Kidney glomerular epithelial cell (primary cell): ENCODE measurements around the gene PODNL1.

ENCODE experiments used
- DNase-seq: peaks from one replicate; lab custom pipeline; 2025; lab: John Stamatoyannopoulos, UW

The PODNL1 gene, protein sequence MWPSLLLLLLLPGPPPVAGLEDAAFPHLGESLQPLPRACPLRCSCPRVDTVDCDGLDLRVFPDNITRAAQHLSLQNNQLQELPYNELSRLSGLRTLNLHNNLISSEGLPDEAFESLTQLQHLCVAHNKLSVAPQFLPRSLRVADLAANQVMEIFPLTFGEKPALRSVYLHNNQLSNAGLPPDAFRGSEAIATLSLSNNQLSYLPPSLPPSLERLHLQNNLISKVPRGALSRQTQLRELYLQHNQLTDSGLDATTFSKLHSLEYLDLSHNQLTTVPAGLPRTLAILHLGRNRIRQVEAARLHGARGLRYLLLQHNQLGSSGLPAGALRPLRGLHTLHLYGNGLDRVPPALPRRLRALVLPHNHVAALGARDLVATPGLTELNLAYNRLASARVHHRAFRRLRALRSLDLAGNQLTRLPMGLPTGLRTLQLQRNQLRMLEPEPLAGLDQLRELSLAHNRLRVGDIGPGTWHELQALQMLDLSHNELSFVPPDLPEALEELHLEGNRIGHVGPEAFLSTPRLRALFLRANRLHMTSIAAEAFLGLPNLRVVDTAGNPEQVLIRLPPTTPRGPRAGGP

DNA sequence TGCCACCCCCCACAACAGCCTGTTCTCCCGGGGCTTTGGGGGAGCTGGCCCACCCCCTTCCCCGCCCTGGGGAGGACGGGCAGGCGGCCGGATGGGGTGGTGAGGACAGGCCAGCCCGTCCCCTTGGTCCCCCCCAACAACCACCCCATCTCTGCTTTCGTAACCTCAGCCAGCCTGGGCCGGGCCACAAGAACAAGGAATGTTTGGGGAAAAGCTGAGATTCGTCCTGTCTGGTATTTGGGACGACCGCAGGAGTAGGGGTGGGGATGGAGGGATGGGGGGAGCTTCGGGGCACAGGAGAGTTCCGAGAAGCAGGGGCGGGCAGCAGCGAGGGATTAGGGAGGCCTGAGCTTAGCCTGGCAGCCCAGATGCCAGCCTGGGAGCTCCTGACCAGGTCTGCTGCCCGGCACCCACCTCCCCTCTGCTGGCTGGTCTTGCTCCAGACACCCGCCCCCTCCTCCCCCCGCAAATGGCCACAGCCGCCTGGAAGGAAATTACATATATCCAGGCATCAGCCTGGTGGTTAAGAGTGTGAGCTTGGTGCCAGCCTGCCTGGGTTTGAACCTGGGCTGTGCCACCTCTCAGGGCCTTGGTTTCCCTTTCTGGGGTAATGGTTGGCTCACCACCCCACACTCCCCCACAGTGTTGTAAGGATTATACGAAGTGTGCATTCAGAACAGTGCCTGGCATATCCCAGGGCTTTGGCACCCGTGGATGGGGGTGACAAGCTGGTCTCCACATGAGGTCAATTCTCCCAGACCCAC, at the start of gene PODNL1:
Gene PODNL1 (minus strand): TSS at position 117 of the 764 bp plus-strand sequence. CDS start 236 bp downstream, outside the sequence.
- DNase-seq, result no peak

GRCh38 chr19:13987101-13987890, 49.1 kb upstream of the PODNL1 start:
- no peak for DNase-seq

DNA sequence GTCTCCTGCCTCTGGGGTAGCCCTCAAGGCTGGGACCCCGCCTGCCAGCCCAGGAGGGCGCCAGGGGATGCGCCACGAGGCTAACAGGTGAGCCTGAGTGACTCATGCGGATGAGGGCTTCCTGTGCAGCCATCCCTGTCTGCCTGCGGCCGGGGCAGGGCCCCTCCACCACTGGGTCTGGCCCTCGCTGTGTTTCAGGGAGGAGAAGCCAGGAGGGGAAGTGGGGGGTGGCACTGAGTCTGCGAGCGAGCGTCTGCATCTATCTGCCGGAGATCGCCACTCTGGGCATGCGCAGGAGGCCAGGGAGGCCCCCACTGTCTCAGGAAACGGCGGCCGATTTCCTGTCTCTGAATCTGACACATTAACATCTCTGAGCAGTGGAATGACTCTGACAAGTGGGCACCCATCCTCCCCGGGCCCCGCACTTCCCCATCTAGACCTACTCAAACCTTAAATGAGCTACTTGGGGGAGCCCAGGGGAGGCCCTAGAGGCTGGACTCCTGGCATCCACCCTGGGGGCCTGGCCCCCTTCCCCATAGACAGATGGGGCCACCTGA, 48.2 kb upstream of the PODNL1 start:
- peak; percentile 84 for DNase-seq

GRCh38 chr19:13985771-13986347, 47.6 kb upstream of the PODNL1 start:
- no peak for DNase-seq

- DNase-seq, result no peak
Observed at GRCh38 chr19:13984875-13985741, 46.9 kb upstream of the PODNL1 start.

GRCh38 chr19:13984186-13984585, 46.0 kb upstream of the PODNL1 start:
- DNase-seq, result no peak

DNA sequence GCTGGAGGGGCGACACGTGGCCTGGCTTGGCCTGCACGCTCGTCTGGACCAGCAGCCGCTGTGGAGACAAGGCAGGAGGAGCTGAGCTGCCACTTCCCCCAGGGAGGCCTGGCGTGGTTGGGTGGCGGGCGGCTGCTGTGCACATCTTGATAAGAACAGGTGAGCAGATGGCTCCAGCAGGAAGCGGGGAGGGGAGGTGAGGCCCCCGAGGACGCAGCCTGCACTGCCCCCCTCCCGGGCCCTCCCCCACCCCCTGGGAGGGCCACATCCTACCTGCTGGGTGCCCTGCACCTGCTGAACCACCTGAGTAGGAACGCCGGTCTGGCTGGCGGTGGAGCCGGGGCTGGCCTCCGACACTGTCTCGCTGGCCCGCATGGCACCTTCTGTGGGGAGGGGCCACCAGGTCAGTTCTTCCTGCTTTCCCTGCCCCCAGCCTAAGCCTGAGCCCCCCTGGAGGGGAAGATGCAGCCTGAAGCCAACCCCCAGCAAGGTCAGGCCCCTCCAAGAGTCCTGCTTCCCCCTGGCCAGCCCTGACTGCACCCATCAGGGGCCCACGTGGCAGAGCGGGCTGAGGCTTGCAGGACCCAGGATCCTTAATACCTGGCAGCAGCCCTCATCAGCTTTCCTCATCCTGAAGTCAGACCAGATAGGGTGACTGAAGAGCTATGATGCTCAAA, 45.1 kb upstream of the PODNL1 start:
- no peak for DNase-seq

GRCh38 chr19:13982773-13983172, 44.6 kb upstream of the PODNL1 start:
- DNase-seq, result no peak

GRCh38 chr19:13981988-13982501, 43.8 kb upstream of the PODNL1 start:
- no peak for DNase-seq

DNA sequence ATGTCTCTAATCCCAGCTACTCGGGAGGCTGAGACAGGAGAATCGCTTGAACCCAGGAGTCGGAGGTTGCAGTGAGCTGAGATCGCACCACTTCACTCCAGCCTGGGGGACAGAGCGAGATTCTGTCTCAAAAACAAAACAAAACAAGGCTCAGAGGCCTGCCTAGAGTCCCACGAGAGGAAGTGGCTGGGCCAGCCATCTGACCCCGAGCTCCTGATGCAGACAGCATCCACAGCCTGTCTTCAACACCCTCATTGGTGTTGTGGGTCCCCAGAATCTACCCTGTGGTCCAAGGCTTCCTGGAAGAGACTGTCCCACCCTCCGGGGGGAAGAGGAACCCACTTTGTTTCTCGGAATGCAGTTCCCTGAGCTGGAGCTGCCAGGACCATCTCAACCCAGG, 43.2 kb upstream of the PODNL1 start:
- no peak for DNase-seq

DNA sequence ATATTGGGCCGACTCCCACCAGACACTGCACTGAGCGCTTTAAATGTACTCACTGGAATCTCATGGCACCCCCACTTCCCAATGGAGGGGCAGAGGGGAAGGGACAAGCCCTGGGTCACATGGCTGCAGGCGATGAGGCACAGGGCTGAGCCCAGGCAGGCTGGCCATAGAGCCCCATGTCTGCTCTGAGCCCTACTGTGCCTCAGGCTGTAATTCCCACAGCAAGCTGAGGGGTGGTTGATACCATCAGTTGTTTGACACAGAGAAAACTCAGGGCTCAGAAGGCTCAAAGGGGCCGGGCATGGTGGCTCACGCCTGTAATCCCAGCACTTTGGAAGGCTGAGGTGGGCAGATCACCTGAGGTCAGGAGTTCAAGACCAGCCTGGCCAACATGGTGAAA, 42.8 kb upstream of the PODNL1 start:
- no peak for DNase-seq

GRCh38 chr19:13980340-13980739, 42.1 kb upstream of the PODNL1 start:
- DNase-seq, result no peak

DNA sequence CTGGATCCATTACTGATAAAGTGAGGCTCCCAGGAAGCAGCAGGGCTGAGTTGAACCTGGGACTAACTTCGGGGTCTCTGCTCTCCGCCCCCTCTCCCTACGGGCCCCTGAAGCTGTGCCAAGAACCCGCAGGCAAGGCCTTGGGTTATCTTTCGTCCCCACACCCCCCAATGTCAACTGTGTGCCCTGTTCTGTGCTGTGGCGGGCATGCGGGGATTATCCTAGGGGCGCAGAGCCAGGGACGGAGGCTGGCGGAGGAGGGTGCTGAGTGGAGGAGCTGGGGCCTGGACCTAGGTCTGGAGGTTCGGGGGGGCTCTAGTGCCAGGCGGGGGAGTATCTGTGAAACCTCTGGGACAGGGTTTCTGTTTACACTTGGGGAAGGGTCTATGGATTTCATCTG, 41.5 kb upstream of the PODNL1 start:
- DNase-seq, result no peak

- no peak for DNase-seq
Observed at GRCh38 chr19:13979244-13979615, 41.0 kb upstream of the PODNL1 start.

DNA sequence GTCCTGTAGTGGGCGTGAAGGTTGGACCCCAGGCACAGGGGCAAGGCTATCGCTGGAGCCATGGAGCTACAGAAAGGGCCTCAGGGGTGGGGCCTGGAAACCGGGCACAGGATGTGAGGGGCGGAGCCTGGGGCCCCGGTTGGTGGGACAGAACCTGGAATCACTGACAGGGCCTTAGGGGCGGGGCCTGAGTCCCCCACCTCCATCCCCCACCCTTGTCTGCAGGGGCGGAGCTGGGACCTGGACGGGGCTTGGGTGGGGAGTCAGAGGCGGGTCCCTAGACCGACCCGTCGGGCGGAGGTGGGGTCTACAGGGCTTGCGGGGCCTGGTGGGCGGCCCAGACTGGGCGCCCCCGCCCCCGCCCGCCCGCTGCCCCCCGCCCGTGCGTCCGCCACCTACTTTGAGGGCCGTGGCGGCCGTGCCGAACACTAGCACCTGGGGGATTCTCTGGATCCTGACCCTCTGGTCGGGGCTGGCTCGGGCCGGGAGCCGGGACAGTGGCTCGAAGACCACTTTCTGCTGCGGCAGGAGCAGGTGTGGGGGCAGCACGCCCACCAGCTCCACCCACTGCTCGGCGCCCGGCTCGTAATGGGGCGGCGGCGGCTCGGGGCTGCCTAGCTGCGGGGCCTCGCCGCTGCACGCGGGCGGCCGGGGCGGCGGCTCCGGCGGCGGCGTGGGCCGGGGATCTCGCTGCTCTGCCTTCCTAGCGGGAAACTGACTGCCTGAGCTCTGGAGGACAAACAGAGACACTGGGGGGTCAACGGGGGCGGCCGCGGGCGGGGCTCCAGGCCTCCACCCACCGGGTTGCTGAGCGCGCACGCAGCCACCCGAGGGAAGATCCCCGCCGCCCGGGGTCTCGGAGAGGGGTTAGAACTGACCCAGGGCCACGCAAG, 40.4 kb upstream of the PODNL1 start:
- DNase-seq, result no peak

- DNase-seq, result no peak
Observed at GRCh38 chr19:13977803-13978202, 39.6 kb upstream of the PODNL1 start.

- no peak for DNase-seq
Observed at GRCh38 chr19:13976446-13976845, 38.2 kb upstream of the PODNL1 start.

DNA sequence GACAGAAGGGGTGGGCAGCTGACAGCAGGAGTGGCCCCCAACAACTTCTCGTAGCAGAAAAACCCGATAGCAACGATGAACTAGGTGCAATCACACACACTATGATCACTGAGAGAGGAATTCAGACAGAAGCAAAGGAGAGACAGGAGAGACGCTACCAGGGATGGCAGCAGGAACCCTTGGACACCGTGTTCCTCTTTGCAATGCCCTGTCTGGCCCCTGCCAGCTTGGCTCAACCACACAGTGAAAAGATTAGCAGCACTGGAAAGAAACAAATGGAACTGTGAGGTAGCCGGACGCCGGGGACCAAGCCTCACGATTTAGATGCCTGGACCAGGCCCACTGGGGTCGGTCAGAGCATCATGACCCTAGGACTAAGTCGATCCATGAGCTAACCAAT, 37.7 kb upstream of the PODNL1 start:
- no peak for DNase-seq

GRCh38 chr19:13974073-13974472, 35.9 kb upstream of the PODNL1 start:
- DNase-seq, result peak; percentile 71
